Limb (tissue), 2 donors: ENCODE measurements around the gene MLC1.

Experiments used
- DNase-seq, 2 donors: peaks; one replicate each; pipeline ENCODE4 v3.0.0-alpha.2; 2016; ENCODE audit errors: extremely low spot score in 2 of 2

MLC1 gene

GRCh38 chr22:50058906-50059880 lies 26.0 kb downstream of the MLC1 start:
- peak; percentile 20 to 61 for DNase-seq

- peak in 1 of 2 donors; percentile 56 for DNase-seq
Observed at GRCh38 chr22:50058061-50058905, 26.9 kb downstream of the MLC1 start, which contains the start of gene TTLL8. Gene TTLL8, minus strand, starts transcription at chr22:50058298.

- peak in 1 of 2 donors; percentile 86 for DNase-seq
Observed at GRCh38 chr22:50057278-50058060, 27.8 kb downstream of the MLC1 start.

- DNase-seq, result peak in 1 of 2 donors; percentile 30
Observed at GRCh38 chr22:50056214-50056972, 28.8 kb downstream of the MLC1 start.

GRCh38 chr22:50053861-50054260 lies 31.4 kb downstream of the MLC1 start:
- DNase-seq, result no peak

DNA sequence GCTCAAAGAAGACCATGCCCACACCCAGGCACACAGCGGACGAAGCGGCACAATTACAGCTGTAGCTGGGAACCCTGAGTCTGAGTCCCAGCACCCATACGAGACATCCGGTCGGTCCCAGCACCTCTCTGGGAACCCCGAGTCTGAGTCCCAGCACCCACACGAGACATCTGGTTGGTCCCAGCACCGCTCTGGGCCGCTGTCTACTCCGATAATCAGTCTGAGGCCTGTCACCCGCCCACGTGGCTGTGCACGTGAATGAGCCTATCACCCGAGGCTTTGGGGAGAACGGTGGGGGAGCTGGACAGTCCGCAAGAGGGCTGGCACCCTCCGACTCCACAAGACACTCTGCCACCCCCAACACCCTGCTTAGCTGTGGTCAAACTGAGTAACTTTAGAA lies 33.3 kb downstream of the MLC1 start:
- no peak for DNase-seq

DNA sequence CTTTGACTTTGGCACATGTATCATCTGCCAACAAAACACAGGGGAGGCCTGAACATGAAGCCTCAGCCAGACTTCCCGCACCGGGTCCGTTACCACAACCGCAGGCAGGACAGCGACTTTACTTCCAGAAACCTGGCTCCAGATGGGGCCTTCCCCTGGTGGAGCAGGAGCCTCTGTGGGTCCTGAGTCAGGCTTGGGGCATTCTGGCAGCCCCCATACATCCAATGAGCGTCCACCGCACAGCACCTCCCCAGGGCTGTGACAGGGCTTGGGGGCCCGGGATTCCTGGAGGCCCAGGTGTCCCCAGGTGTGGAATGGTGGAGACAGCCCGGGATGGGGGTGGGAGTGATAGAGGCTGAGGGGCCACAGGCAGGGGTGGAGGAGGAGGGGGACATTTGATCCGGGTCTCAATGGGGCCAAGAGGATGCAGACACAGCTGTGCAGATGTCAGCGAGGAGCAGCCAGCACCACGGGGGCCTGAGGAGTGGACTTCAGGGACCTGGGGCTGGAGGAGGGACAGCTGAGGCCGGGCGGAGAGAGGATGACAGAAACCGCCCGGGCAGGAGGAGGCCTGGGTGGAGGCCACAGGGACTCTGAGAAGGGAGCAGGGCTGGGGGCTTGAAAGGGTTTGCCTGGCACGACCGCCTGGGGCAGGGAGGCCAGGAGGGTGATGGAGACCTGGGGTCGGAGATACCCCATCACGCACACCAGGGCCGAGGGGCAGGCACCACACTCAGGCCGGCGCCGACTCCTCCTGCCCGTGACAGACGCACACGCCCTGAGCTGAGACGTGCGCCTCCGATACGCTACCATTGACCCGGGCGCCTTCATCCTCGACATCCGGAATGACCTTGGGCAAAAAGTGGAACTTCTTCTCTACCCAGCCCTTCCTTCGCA lies 35.7 kb downstream of the MLC1 start:
- no peak for DNase-seq

- no peak for DNase-seq
Observed at GRCh38 chr22:50048836-50049235, 36.4 kb downstream of the MLC1 start.

DNA sequence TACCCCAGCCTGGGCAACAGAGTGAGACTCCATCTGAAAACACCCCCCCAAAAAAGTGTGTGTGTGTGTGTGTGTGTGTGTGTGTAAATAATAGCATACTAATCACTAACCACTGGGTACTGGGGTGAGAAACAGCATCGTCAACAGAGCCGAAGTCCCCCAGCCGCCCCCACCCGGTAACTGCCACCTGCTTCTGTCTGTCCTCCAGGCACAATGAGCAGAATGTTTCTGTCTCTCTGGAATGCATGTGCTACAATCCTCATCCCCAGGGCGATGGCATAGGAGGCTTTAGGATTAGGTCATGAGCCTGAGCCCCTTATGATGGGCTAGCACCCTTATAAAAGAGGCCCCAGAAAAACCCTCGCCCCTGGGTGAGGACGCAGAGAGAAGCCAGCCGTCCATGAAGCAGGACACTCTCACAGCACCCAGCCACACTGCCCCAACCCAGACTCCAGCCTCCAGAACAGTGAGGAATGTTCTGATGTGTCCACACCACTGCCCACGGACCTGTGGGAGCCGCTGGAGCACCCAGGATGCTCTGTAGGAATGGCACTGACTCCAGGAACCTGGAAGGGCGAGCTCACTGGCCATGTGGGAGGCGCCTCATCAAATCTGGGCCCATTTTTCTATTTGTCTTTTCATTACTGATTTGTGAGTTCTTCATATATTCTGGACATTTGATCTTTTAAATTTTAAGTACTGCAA lies 37.0 kb downstream of the MLC1 start:
- peak; percentile 5 to 39 for DNase-seq

- DNase-seq, result no peak
Observed at GRCh38 chr22:50047346-50047745, 37.9 kb downstream of the MLC1 start.

- DNase-seq, result no peak
Observed at GRCh38 chr22:50046481-50047245, 38.6 kb downstream of the MLC1 start.

DNA sequence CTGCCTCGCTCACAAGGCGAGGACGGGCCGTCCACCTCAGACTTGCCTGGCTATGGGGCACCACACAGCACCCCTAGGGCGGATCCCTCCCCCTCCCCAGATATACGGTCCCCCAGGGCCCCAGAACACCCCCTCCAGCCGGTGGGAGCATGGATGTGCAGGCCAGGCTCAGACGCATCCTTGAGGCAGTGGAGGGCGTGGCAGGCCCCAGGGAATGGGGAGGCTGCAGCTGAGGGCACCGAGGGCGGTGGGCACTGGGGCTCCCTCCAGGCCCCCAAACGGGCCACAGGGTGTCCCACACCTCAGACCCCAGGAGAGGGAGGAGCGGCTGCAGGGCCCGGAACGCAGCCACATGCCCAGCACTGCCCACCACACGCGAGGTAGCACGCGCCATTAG lies 39.2 kb downstream of the MLC1 start:
- DNase-seq, result peak in 1 of 2 donors; percentile 27

- DNase-seq, result no peak
Observed at GRCh38 chr22:50045211-50046018, 39.8 kb downstream of the MLC1 start.

DNA sequence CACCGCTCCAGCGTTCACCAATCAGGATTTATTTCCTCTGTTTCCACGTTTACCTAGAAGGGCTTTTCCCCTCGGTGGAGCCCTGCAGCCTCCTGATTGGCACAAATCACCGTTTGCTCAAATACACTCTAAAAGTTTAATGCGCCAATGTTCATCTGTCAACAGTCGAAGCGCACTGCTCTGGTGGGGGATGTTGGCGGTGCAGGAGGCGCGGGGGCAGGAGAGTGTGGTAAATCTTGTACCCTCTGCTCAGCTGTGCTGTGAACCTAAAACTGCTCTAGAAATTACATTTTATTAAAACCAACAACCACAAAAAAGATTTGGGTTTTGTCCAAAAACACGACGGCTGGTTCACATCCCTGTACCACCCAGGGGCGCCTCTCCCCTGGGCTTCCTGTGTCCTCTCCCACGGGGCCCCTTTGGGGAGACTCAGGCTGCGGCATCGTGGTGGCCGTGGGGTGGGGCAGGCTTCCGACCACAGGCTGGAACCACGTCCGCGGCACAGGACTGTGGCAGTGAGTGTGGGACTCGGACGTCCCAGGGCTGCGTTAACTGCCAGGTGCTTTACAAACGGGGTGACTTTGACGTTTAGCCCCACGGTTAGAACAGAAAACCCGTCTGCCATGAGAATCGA lies 40.6 kb downstream of the MLC1 start:
- DNase-seq, result no peak

GRCh38 chr22:50041361-50042065 lies 43.7 kb downstream of the MLC1 start:
- DNase-seq, result no peak

DNA sequence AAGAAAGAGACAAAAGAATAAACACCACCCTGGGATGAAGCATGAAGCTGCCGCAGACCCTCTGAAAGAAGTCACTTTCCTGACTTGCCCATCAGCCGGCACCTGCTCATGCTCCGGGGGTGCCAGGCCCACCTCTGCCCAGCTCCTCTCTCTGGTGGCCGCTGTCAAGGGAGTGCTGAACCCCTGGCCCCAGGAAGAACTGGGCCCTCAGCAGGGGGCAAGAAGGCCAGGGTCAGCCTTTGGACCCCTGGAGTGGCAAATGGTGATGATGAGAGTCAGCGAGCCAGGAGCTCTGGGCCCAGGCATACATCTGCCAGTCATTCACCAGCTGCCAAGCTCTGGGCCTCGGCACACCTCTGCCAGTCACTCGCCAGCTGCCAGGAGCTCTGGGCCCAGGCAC lies 44.5 kb downstream of the MLC1 start:
- no peak for DNase-seq
